BLaER1 (cell line): ENCODE results near the gene DYNC1I2.
A peak's percentile ranks its signal among the peaks of the same experiment; 100 is the strongest.

Experiments used
- H3K27ac ChIP-seq: shearing (Covaris generic); formaldehyde crosslinking; 2 replicates; pipeline ENCODE4 v1.8.1; 2022
- H3K27me3 ChIP-seq: shearing (Covaris generic); formaldehyde crosslinking; 2 replicates; pipeline ENCODE4 v1.8.1; 2022
- H3K36me3 ChIP-seq: shearing (Covaris generic); formaldehyde crosslinking; 2 replicates; pipeline ENCODE4 v1.8.1; 2022
- H3K4me1 ChIP-seq: shearing (Covaris generic); formaldehyde crosslinking; 2 replicates; pipeline ENCODE4 v1.8.1; 2022
- H3K4me2 ChIP-seq: shearing (Covaris generic); formaldehyde crosslinking; 2 replicates; pipeline ENCODE4 v1.8.1; 2022
- H3K4me3 ChIP-seq: shearing (Covaris generic); formaldehyde crosslinking; 2 replicates; pipeline ENCODE4 v1.8.1; 2022
- H3K9ac ChIP-seq: shearing (Covaris generic); formaldehyde crosslinking; 2 replicates; pipeline ENCODE4 v1.8.1; 2022
- H3K9me3 ChIP-seq: shearing (Covaris generic); formaldehyde crosslinking; 2 replicates; pipeline ENCODE4 v1.8.1; 2022
- H4K20me1 ChIP-seq: shearing (Covaris generic); formaldehyde crosslinking; 2 replicates; pipeline ENCODE4 v1.8.1; 2022
- Cebpa-rat ChIP-seq: shearing (Covaris generic); IDR thresholded peaks from 2 replicates; pipeline ENCODE4 v1.8.1; 2022

DYNC1I2 gene

DNA sequence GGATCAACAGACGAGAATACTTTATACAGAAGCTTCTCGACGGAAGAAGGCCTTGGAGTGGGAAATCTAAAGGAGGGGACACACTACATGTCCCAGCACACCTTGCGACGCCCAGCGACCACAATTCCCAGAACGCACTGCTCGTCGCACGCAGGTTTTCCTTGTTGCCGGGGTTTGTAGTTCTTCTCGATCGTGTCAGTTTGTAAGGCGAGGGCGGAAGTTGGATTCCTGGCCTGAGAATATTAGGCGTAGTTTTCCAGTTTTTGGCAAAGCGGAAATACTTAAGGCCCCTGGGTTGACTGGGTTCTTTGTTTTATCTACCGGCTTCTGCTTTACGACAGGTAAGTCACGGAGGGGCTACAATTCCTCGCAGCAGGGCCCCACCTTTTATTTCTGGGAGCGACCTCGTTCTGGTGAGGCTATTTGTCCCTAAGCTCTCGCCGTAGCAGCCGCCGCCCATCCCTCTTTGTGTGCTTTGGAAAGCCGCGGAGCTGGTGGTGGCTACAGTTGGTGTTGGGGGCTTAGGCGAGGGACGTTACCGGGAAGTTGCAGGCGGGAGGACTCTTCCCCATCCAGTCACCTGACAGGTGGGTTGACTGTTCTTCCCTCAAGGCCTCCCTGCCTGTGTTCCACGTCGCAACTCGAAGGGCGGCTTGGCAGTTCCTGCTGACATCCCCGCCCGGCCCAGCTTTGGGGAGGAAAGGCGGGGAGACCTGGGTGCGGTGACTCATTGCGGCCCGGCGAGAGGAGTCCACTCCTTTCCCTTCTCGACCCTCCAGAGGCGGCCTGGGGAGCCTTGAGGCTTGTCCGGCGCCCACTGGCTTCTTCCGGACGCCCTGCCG is at the start of gene DYNC1I2:
Gene DYNC1I2 (plus strand): TSS at position 183 of the 842 bp plus-strand sequence. CDS start 2,687 bp downstream, outside the sequence.
- Histone ChIP-seq H3K4me2 (peak within 1 kb of the TSS; percentile 91), H3K4me1 (peaks cover 16% of the 10 kb centered on the region), H3K27ac (peak within 1 kb of the TSS; percentile 76), H4K20me1 (peaks cover 35% of the 10 kb centered on the region), H3K9me3 (no peaks in the 10 kb centered on the region), H3K36me3 (peaks cover 13% of the 10 kb centered on the region), H3K9ac (peak within 1 kb of the TSS; percentile 86), H3K4me3 (peak within 1 kb of the TSS; percentile 91), H3K27me3 (no peaks in the 10 kb centered on the region)
- TF ChIP-seq Cebpa-rat = no peak

DNA sequence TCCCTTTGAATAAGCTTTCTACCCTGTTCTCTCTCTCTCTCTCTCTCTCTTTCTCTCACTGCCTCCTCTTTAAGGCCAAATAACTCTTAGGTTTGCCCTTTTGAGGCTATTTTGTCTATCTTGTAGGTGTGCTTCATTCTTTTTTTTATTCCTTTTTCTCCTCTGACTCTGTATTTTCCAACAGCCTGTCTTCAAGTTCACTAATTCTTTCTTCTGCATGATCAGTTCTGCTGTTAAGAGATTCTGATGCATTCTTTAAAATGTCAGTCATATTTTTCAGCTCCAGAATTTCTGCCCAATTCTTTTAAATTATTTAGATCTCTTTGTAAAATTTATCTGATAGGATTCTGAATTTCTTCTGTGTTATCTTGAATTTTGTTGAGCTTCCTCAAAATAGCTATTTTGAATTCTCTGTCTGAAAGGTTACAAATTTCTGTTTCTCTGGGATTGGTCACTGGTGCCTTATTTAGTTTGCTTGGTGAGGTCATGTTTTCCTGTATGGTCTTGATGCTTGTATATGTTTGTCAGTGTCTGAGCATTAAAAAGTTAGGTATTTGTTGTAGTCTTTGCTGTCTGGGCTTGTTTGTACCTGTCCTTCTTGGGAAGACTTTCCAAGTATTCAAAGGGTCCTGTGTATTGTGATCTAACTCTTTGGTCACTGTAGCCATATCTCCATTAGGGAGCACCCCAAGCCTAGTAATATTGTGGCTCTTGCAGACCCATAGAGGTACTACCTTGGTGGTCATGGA is 35.4 kb upstream of the DYNC1I2 start:
- no peak overlapping the region for H3K4me2 ChIP-seq
- H3K27me3 ChIP-seq = no peaks in the 10 kb centered on the region
- H3K9me3 ChIP-seq = peaks cover 30% of the 10 kb centered on the region
- H3K36me3 ChIP-seq = no peaks in the 10 kb centered on the region
- H4K20me1 ChIP-seq = no peaks in the 10 kb centered on the region
- peaks cover 12% of the 10 kb centered on the region for H3K4me1 ChIP-seq
- H3K4me3 ChIP-seq = no peak overlapping the region
- H3K9ac ChIP-seq = no peak overlapping the region
- TF ChIP-seq Cebpa-rat = no peak
- no peak overlapping the region for H3K27ac ChIP-seq

DNA sequence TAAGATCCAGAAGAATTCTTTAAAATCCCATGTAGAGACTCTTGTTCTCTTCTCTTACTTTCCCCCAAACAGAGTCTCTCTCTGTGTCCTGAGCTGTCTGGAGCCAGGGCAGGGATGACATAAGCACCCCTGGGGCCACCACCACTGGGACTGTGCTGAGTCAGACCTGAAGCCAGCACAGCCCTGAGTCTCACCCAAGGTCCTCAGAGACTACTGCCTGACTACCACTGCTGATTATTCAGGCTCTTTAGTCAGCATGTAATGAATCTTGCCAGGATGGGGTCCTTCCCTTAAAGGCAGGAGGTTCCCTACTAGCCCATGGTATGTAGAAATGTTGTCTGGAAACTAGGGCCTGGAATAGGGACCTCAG is 34.9 kb upstream of the DYNC1I2 start:
- Histone ChIP-seq H3K4me3 (no peak overlapping the region), H3K4me2 (no peak overlapping the region), H3K27ac (no peak overlapping the region), H3K9me3 (peaks cover 25% of the 10 kb centered on the region), H3K27me3 (no peaks in the 10 kb centered on the region), H4K20me1 (no peaks in the 10 kb centered on the region), H3K9ac (no peak overlapping the region), H3K4me1 (peaks cover 12% of the 10 kb centered on the region), H3K36me3 (no peaks in the 10 kb centered on the region)
- no peak for TF ChIP-seq Cebpa-rat

DNA sequence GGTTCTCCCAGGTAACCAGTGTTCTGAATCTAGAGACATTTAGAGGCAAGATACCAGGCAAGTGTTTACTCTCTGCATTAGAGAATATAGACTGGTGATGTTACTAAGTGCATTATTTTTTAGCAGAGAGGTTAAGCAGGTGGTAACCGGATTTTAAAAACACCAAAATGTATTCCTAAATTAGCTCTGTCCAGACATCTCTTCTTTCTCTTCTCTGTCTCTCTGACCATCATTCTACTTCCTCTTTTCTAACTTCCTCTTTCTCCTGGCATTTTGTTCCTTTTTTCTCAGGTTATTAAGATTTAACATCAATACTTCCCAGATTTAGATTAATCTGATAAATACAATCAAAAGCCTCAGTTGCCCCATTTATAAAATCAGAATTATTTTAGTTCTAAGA is 31.7 kb upstream of the DYNC1I2 start:
- H3K27me3 ChIP-seq = no peaks in the 10 kb centered on the region
- H3K4me1 ChIP-seq = peaks cover 12% of the 10 kb centered on the region
- H3K36me3 ChIP-seq = no peaks in the 10 kb centered on the region
- H3K9me3 ChIP-seq = peaks cover 21% of the 10 kb centered on the region
- H3K4me3 ChIP-seq = no peak overlapping the region
- H3K4me2 ChIP-seq = peak overlapping the region; percentile 33
- no peak overlapping the region for H3K27ac ChIP-seq
- no peak for TF ChIP-seq Cebpa-rat
- no peaks in the 10 kb centered on the region for H4K20me1 ChIP-seq
- H3K9ac ChIP-seq = no peak overlapping the region

DNA sequence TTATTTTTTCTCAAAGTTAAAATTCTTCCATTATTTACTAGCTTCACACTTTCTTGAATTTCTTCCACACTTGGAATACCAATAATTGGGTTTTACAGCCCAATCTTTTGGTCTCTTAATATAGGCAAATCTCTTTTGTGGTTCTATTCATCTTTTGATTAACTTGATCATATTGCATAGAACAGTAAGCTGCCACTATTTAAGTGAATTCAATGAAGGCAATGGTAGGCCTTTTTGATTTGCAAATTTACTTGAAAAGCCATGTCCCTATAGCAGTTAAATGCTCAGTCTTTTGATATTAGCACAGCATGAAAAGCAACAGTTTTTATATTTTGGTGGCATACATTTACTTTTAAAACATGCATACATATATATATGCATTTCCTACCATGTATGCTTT is 20.2 kb upstream of the DYNC1I2 start:
- Histone ChIP-seq H3K4me1 (no peaks in the 10 kb centered on the region), H3K9me3 (no peaks in the 10 kb centered on the region), H4K20me1 (no peaks in the 10 kb centered on the region), H3K36me3 (no peaks in the 10 kb centered on the region), H3K4me3 (no peak overlapping the region), H3K9ac (no peak overlapping the region), H3K27me3 (no peaks in the 10 kb centered on the region), H3K4me2 (no peak overlapping the region), H3K27ac (no peak overlapping the region)
- TF ChIP-seq Cebpa-rat = no peak

DNA sequence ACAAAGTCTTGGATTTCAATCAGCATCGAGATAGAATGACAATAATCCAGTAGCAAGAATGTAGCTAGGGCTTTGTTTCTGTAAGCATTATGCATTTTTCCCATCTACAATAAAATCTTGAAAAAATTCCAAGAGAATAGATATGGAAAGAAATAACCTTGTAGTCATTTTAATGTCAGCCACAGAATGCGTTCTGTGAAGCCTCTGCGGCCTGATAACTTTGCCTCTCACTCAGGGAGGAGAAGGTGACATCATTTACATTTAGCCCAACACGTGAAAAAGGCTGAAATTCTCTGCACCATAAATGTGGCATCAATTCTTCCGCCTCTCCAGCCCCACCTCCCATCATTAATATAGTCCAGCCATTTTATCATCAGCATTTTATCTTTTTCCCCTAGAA is 19.1 kb upstream of the DYNC1I2 start:
- TF ChIP-seq Cebpa-rat = no peak
- Histone ChIP-seq H3K9me3 (no peaks in the 10 kb centered on the region), H3K9ac (no peak overlapping the region), H3K4me3 (no peak overlapping the region), H3K27ac (no peak overlapping the region), H3K36me3 (no peaks in the 10 kb centered on the region), H4K20me1 (no peaks in the 10 kb centered on the region), H3K4me2 (no peak overlapping the region), H3K27me3 (no peaks in the 10 kb centered on the region), H3K4me1 (no peaks in the 10 kb centered on the region)

DNA sequence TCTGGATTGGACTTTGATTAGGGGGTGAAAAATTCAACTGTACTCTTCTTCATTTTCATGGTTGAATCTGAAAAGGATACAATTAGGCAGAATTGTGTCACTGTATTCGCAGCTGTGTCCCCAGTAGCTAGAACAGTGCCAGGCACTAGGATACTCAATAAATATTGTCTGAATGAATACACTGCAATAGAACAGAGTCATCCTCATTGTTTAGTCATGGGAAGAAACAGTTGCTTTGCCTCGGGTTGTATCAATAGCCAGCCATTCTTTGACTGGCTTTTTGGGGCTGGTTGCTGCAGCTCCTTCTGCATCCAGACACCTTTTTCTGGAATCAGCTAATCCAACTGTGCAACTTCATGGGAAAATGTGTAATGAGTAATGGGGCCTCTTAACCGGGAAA is 18.1 kb upstream of the DYNC1I2 start:
- Histone ChIP-seq H4K20me1 (no peaks in the 10 kb centered on the region), H3K36me3 (no peaks in the 10 kb centered on the region), H3K27me3 (no peaks in the 10 kb centered on the region), H3K9ac (no peak overlapping the region), H3K4me2 (no peak overlapping the region), H3K9me3 (no peaks in the 10 kb centered on the region), H3K27ac (no peak overlapping the region), H3K4me3 (no peak overlapping the region), H3K4me1 (no peaks in the 10 kb centered on the region)
- no peak for TF ChIP-seq Cebpa-rat

DNA sequence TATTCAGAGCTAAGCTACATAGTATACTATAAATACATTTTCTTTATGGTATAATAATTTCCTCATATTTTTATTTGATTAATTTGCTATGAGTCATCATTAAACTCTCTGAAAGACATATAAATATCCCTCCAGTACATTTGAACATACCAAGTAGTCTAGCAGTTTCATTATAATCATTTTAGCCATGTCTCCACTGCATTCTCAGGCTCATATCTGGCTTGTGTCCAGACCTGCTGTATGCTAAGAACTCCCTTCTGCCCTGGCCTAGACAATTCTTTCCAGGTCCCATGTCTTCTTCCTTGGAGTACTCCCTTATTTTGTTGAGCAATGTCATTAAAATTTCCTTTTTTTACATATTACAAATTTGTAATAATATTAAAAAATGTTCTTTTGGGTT is 16.6 kb upstream of the DYNC1I2 start:
- Histone ChIP-seq H3K36me3 (no peaks in the 10 kb centered on the region), H3K9me3 (no peaks in the 10 kb centered on the region), H3K9ac (no peak overlapping the region), H4K20me1 (no peaks in the 10 kb centered on the region), H3K27me3 (no peaks in the 10 kb centered on the region), H3K27ac (no peak overlapping the region), H3K4me3 (no peak overlapping the region), H3K4me2 (no peak overlapping the region), H3K4me1 (no peaks in the 10 kb centered on the region)
- TF ChIP-seq Cebpa-rat = no peak

DNA sequence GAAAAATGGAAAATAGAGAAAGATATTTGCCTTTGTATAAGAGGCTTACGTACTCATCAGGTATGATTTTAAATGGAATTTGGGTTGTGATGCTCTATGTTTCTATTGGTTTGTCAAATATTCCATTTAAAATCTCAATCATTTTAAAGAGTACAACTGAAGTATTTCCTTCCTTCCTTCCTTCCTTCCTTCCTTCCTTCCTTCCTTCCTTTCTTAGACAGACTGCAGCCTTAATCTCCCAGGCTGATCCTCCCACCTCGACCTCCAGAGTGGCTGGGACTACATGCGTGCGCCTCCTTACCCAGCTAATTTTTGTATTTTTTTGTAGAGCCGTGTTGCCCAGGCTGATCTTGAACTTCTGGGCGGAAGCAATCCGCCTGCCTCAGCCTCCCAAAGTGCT is 15.4 kb upstream of the DYNC1I2 start:
- Histone ChIP-seq H3K36me3 (no peaks in the 10 kb centered on the region), H3K4me1 (no peaks in the 10 kb centered on the region), H3K9me3 (no peaks in the 10 kb centered on the region), H3K4me3 (no peak overlapping the region), H3K27me3 (no peaks in the 10 kb centered on the region), H3K9ac (no peak overlapping the region), H3K4me2 (no peak overlapping the region), H3K27ac (no peak overlapping the region), H4K20me1 (no peaks in the 10 kb centered on the region)
- TF ChIP-seq Cebpa-rat = no peak

DNA sequence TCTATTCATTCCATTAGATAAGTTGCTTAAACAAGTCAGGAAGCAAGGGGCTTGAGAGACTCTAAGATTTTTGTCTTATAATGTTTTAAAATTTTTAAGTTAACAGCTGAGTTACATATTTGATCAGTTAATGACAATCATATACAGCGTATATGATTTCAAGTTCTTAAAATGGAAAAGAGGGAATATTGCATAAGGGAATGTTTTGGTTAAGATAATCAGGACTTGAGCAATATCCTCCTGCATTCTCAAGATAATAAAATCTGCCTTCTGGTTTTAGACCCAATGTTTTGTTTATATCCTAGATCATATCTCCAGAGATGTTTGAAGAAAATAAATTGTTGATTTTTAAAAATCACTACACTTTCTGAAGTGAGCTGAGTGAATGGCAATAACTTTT is 13.4 kb upstream of the DYNC1I2 start:
- H3K27ac ChIP-seq = no peak overlapping the region
- H3K9ac ChIP-seq = no peak overlapping the region
- H3K4me1 ChIP-seq = no peaks in the 10 kb centered on the region
- no peaks in the 10 kb centered on the region for H3K36me3 ChIP-seq
- H4K20me1 ChIP-seq = no peaks in the 10 kb centered on the region
- H3K27me3 ChIP-seq = no peaks in the 10 kb centered on the region
- H3K4me2 ChIP-seq = no peak overlapping the region
- H3K4me3 ChIP-seq = no peak overlapping the region
- TF ChIP-seq Cebpa-rat = no peak
- no peaks in the 10 kb centered on the region for H3K9me3 ChIP-seq
